Gastroesophageal sphincter (tissue), 4 donors: ENCODE measurements around the gene SYNPO. TPM values are rescaled to one million over a fixed set of nuclear protein-coding genes. Genes with fewer than 3 reads are reported as not detected.

ENCODE experiments used
- ATAC-seq: fragments of 150-250 bp; one replicate; pipeline ENCODE4 v1.9.1; 2016; ENCODE audit warnings: mild to moderate bottlenecking, moderate library complexity
- H3K27ac ChIP-seq, 4 donors: fragments of 200-600 bp; sonication (generic) in 3 of 4; 1 replicate in 3 of 4; 2 replicates in 1 of 4; pipeline ENCODE4 v1.5.1; 2016 to 2019
- H3K27me3 ChIP-seq: fragments of 200-600 bp; sonication (generic); one replicate; pipeline ENCODE4 v1.5.1; 2019
- H3K36me3 ChIP-seq, 2 donors: fragments of 200-600 bp; sonication (generic); one replicate each; pipeline ENCODE4 v1.5.1; 2019; ENCODE audit warnings: control low read depth in 1 of 2
- H3K4me1 ChIP-seq, 3 donors: fragments of 200-600 bp; sonication (generic); 1 replicate in 2 of 3; 2 replicates in 1 of 3; pipeline ENCODE4 v1.5.1; 2016 to 2019; ENCODE audit warnings: control low read depth in 2 of 3
- H3K4me3 ChIP-seq, 2 donors: fragments of 200-600 bp; sonication (generic); one replicate each; pipeline ENCODE4 v1.5.1; 2019; ENCODE audit warnings: mild to moderate bottlenecking in 1 of 2, moderate library complexity in 1 of 2
- H3K9me3 ChIP-seq, 3 donors: fragments of 200-600 bp; sonication (generic); one replicate each; pipeline ENCODE4 v1.5.1; 2017 to 2019; ENCODE audit warnings: control low read depth in 2 of 3
- EP300 ChIP-seq: sonication (generic); formaldehyde crosslinking; IDR thresholded peaks from one replicate; pipeline ENCODE4 v1.6.1; 2017; ENCODE audit warnings: antibody characterized with exemption, mild to moderate bottlenecking
- POLR2A ChIP-seq, 2 donors: fragments of 450-650 bp; IDR thresholded peaks; one replicate each; pipeline ENCODE4 v1.6.1; 2017; ENCODE audit warnings: antibody characterized with exemption in 2 of 2, mild to moderate bottlenecking in 2 of 2, moderate library complexity in 1 of 2
- POLR2AphosphoS5 ChIP-seq: sonication (generic); formaldehyde crosslinking; IDR thresholded peaks from one replicate; pipeline ENCODE4 v1.6.1; 2017; ENCODE audit warnings: antibody characterized with exemption
- WGBS, 2 donors: methylation state at CpG; one replicate each; pipeline ENCODE4 v1.1.5; 2018; ENCODE audit warnings: low coverage in 1 of 2; 5-methylcytosine and 5-hydroxymethylcytosine counted together
- total RNA-seq, 4 donors: library from RNA; depleted of rRNA; stranded (reverse); fragments of >200 nt; gene quantifications; one replicate each; pipeline ENCODE4 v1.1.0, GENCODE V29; 2016
- TF ChIP-seq, protein P1 (sequence below), 4 experiments: fragments of 200-600 bp in 2 of 4; fragments of 450-650 bp in 2 of 4; sonication (generic) in 1 of 4; IDR thresholded peaks; one replicate each; pipeline ENCODE4 v1.5.1; 2017 to 2019; ENCODE audit warnings: antibody characterized with exemption in 4 of 4, mild to moderate bottlenecking in 2 of 4, moderate library complexity in 2 of 4

SYNPO gene
- total RNA-seq, 4 donors from 2014 or later: 31.6 to 50.5 (median 37.4) TPM

DNA sequence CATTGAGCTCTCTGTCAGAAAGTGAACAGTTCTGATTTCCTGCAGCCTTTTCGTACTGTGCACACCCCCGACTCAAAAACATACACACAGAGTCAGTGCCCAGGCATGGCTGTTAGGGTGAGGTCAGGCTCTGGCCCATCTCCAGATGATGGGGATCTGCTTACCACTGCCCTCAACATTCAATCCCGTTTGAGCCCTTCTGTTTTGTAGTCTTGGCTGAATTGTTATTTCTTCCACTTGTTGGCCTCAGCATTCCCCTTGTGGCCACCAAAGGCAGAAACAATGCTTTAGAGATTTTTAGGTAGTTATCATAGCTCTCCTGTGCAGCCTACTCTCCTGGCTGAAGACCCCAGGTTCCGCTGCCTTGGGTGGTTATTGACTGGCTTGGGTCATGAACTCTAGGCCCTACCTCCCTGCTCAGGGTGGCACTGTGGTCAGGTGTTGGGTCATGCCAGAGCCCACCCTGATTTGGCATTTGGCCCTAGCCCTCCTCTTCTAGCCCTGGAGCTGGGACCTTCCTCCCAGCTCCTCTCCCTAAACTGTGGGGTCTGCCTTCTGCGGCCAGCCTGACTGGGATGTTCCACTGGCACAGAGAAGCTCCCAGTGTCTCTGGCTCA lies 12.8 kb downstream of the SYNPO start:
- Histone ChIP-seq H3K4me3 (no peak overlapping the region), H3K27me3 (no peaks in the 10 kb centered on the region), H3K27ac (peak overlapping the region in 3 of 4 donors; percentile 3 to 55 (median 52)), H3K36me3 (peaks cover 0 to 46% of the 10 kb centered on the region in 2 donors), H3K4me1 (peaks cover 0 to 86% (median 15%) of the 10 kb centered on the region in 3 donors), H3K9me3 (no peaks in the 10 kb centered on the region)
- no peak for ATAC-seq
- 0 to 45% methylated on average over 1 to 2 of the region's 5 CpGs for WGBS, 2 donors
- TF ChIP-seq EP300 (no peak), POLR2AphosphoS5 (no peak), POLR2A (IDR thresholded peaks at IDR 0.05) (no peak)
- TF ChIP-seq, protein P1, sequence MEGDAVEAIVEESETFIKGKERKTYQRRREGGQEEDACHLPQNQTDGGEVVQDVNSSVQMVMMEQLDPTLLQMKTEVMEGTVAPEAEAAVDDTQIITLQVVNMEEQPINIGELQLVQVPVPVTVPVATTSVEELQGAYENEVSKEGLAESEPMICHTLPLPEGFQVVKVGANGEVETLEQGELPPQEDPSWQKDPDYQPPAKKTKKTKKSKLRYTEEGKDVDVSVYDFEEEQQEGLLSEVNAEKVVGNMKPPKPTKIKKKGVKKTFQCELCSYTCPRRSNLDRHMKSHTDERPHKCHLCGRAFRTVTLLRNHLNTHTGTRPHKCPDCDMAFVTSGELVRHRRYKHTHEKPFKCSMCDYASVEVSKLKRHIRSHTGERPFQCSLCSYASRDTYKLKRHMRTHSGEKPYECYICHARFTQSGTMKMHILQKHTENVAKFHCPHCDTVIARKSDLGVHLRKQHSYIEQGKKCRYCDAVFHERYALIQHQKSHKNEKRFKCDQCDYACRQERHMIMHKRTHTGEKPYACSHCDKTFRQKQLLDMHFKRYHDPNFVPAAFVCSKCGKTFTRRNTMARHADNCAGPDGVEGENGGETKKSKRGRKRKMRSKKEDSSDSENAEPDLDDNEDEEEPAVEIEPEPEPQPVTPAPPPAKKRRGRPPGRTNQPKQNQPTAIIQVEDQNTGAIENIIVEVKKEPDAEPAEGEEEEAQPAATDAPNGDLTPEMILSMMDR (IDR thresholded peaks at IDR 0.05): no peak

DNA sequence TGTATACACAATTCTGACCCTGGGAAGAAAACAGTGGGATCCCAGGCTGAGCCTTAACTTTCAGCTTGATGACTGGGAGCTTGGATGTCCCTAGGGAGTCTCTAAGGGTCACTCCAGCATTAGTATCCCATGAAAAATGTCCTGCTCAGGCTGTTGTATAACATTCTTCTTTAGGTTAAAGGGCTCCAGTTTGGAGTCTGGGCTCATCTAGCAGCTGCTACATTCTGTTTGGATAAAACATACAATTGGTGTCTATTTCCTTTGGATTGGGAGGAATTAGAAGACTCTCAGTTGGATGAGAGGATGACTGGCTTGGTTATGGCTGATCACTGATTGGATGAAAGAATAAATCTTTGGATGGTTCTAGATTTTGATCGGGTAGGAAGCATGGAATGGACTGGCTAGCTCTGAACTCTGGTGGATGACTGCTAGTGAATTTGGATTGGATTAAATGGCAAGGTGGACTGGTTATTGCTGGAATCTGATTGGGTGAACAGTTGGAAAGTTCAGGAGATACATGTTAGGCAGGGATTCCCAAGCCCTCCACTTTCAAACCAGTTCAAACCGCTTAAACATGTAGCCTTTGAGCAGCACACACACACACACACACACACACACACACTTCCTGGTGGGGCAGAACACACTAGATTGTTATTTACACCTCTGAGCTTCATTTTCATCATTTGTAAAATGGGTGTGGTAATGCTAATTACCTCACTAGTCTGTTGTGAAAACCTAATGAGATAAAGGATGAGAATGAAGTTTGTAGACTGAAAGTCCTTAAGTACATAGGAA lies 13.5 kb downstream of the SYNPO start:
- Histone ChIP-seq H3K4me1 (peaks cover 0 to 86% (median 15%) of the 10 kb centered on the region in 3 donors), H3K36me3 (peaks cover 0 to 39% of the 10 kb centered on the region in 2 donors), H3K9me3 (no peaks in the 10 kb centered on the region), H3K27me3 (no peaks in the 10 kb centered on the region), H3K27ac (peak overlapping the region in 2 of 4 donors; percentile 52 to 55), H3K4me3 (no peak overlapping the region)
- TF ChIP-seq EP300: no peak
- WGBS, 2 donors: 80 to 100% methylated on average over 1 of the region's 2 CpGs
- ATAC-seq: no peak

DNA sequence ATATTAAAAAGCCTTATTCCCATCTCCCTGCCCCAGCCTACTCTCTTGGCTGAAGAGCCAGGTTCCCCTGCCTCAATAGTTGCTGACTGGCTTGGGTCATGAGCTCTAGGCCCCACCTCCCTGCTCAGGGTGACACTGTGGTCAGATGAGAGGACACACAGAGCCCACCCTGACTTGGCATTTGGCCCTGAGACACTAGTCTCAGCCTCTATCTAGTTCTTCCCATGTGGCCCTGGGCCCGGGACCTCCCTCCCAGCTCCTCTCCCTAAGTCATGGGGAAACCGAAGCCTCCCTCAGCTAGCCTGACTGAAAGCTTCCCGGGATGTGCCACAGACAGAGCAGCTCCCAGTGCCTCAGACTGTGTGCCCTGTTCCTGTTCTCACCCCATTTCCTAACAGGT lies 14.8 kb downstream of the SYNPO start:
- H3K4me1 ChIP-seq: peaks cover 0 to 85% (median 15%) of the 10 kb centered on the region in 3 donors
- no peaks in the 10 kb centered on the region for H3K9me3 ChIP-seq
- H3K36me3 ChIP-seq: peaks cover 0 to 26% of the 10 kb centered on the region in 2 donors
- no peak for ATAC-seq
- H3K27ac ChIP-seq: peak overlapping the region in 2 of 4 donors; percentile 8 to 11
- TF ChIP-seq EP300 (no peak), POLR2AphosphoS5 (no peak), POLR2A (IDR thresholded peaks at IDR 0.05) (no peak)
- TF ChIP-seq, protein P1 (IDR thresholded peaks at IDR 0.05): no peak
- no peak overlapping the region for H3K4me3 ChIP-seq
- H3K27me3 ChIP-seq: no peaks in the 10 kb centered on the region
- 90 to 100% methylated on average over 1 to 3 of the region's 3 CpGs for WGBS, 2 donors

DNA sequence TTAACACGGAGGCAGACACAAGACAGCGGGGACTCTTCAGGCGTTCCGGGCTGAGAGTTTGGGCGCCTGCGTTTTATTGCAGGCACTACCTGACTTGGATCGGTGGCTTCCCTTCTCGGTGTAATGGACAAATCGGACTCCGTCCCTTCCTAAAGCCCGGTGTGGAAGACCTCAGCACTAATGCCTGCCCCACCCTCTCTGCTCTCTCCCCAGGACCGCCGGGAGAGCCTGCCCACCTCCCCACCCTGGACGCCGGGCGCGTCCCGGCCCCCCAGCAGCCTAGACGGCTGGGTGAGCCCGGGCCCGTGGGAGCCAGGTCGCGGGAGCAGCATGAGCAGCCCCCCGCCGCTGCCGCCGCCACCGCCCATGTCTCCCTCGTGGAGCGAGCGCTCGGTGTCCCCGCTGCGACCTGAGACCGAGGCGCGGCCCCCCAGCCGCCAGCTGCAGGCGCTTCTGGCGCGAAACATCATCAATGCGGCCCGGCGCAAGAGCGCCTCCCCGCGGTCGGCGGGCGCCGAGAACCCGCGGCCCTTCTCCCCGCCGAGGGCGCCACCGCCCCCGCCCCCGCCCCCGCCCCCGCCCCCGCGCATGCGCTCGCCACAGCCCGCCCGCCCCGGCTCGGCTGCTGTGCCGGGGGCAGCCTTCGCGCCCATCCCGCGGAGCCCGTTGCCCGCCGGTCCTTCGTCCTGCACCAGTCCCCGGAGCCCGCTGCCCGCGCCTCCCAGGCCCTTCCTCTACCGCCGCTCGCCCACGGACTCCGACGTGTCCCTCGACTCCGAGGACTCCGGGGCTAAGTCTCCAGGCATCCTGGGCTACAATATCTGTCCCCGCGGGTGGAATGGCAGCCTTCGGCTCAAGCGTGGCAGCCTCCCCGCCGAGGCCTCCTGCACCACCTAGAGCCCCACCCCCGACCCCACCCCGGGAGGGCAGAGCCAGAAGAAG lies 16.0 kb downstream of the SYNPO start:
- Histone ChIP-seq H3K9me3 (no peaks in the 10 kb centered on the region), H3K4me1 (peaks cover 0 to 85% (median 23%) of the 10 kb centered on the region in 3 donors), H3K36me3 (peaks cover 0 to 15% of the 10 kb centered on the region in 2 donors), H3K27ac (peak overlapping the region; percentile 15 to 77 (median 76)), H3K27me3 (no peaks in the 10 kb centered on the region), H3K4me3 (peak overlapping the region; percentile 48 to 62)
- peak; percentile 75 for ATAC-seq
- WGBS, 2 donors: 10 to 20% methylated on average over 2 to 10 of the region's 99 CpGs
- TF ChIP-seq POLR2A (IDR thresholded peaks at IDR 0.05) (no peak), POLR2AphosphoS5 (peak; percentile 51)
- TF ChIP-seq, protein P1 (IDR thresholded peaks at IDR 0.05): peak in 3 of 4 experiments; percentile 75 to 85 (median 83)

DNA sequence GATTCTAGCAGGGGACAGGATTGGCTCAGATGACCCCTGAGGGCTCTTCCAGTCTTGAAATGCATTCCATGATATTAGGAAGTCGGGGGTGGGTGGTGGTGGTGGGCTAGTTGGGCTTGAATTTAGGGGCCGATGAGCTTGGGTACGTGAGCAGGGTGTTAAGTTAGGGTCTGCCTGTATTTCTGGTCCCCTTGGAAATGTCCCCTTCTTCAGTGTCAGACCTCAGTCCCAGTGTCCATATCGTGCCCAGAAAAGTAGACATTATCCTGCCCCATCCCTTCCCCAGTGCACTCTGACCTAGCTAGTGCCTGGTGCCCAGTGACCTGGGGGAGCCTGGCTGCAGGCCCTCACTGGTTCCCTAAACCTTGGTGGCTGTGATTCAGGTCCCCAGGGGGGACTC lies 17.7 kb downstream of the SYNPO start:
- Histone ChIP-seq H3K27me3 (no peaks in the 10 kb centered on the region), H3K9me3 (no peaks in the 10 kb centered on the region), H3K36me3 (peaks cover 0 to under 1% of the 10 kb centered on the region in 2 donors), H3K4me1 (peaks cover 0 to 71% (median 23%) of the 10 kb centered on the region in 3 donors), H3K27ac (peak overlapping the region in 3 of 4 donors; percentile 76 to 77 (median 77)), H3K4me3 (no peak overlapping the region)
- 100% methylated on average over 1 to 2 of the region's 4 CpGs for WGBS, 2 donors
- ATAC-seq: no peak
- TF ChIP-seq POLR2AphosphoS5 (no peak), EP300 (no peak), POLR2A (IDR thresholded peaks at IDR 0.05) (no peak)
- TF ChIP-seq, protein P1 (IDR thresholded peaks at IDR 0.05): no peak
